ENCODE measurements around the gene STING1.

- TF ChIP-seq CTCF (IDR thresholded peaks at IDR 0.05; ENCODE audit: borderline replicate concordance, extremely low read depth, low read length, poor library complexity, severe bottlenecking) = no peak
- TF ChIP-seq EZH2 (IDR thresholded peaks at IDR 0.05; ENCODE audit: borderline replicate concordance, low read depth, low read length, severe bottlenecking) = no peak
Measured at GRCh38 chr5:139531772-139532169, 49.2 kb upstream of the STING1 start.
